HepG2 (cell line): ENCODE results near the gene ZNF620. TPM values are rescaled to one million over a fixed set of nuclear protein-coding genes. Genes with fewer than 3 reads are reported as not detected.

Experiments used
- AKNA ChIP-seq: sonication (generic); formaldehyde crosslinking; IDR thresholded peaks from 2 replicates; pipeline ENCODE4 v1.4.0; 2020; ENCODE audit warnings: missing genetic modification reagents, borderline replicate concordance
- ATAD3A ChIP-seq: sonication (generic); formaldehyde crosslinking; IDR thresholded peaks from 2 replicates; pipeline ENCODE4 v1.4.0; 2020; ENCODE audit warnings: missing genetic modification reagents
- BRF2 ChIP-seq: sonication (generic); formaldehyde crosslinking; IDR thresholded peaks from 2 replicates; pipeline ENCODE4 v1.8.1; 2022; ENCODE audit warnings: mild to moderate bottlenecking, missing genetic modification reagents
- DNMT3B ChIP-seq: conservative IDR thresholded peaks from 2 replicates; pipeline ENCODE4 v1.6.1; 2016; ENCODE audit warnings: missing biosample characterization, control low read depth
- IRX3 ChIP-seq: sonication (generic); formaldehyde crosslinking; IDR thresholded peaks from 2 replicates; pipeline ENCODE4 v1.8.1; 2023; ENCODE audit warnings: mild to moderate bottlenecking, low read depth, missing genetic modification reagents, borderline replicate concordance
- NFYC ChIP-seq: IDR thresholded peaks from 2 replicates; pipeline ENCODE4 v1.6.1; 2016; ENCODE audit warnings: missing genetic modification reagents, missing compliant biosample characterization
- NR2F6 ChIP-seq, 2 experiments: IDR thresholded peaks; 2 replicates each; pipeline ENCODE4 v1.6.1; 2016; ENCODE audit warnings: antibody characterized with exemption in 1 of 2, mild to moderate bottlenecking in 1 of 2
- PATZ1 ChIP-seq: sonication (generic); formaldehyde crosslinking; IDR thresholded peaks from 2 replicates; pipeline ENCODE4 v1.4.0; 2020; ENCODE audit warnings: missing genetic modification reagents
- SALL1 ChIP-seq: sonication (generic); formaldehyde crosslinking; IDR thresholded peaks from 2 replicates; pipeline ENCODE4 v1.8.0; 2022; ENCODE audit warnings: mild to moderate bottlenecking, missing genetic modification reagents
- SMYD3 ChIP-seq: sonication (generic); formaldehyde crosslinking; IDR thresholded peaks from 2 replicates; pipeline ENCODE4 v1.8.1; 2023; ENCODE audit warnings: mild to moderate bottlenecking, missing genetic modification reagents
- TFDP2 ChIP-seq: sonication (generic); formaldehyde crosslinking; IDR thresholded peaks from 2 replicates; pipeline ENCODE4 v1.4.0; 2020; ENCODE audit warnings: missing genetic modification reagents
- ZNF256 ChIP-seq: sonication (generic); formaldehyde crosslinking; conservative IDR thresholded peaks from 2 replicates; pipeline ENCODE4 v1.4.0; 2020; ENCODE audit warnings: missing genetic modification reagents
- ZNF574 ChIP-seq: sonication (generic); formaldehyde crosslinking; IDR thresholded peaks from 2 replicates; pipeline ENCODE4 v1.4.0; 2020; ENCODE audit warnings: missing genetic modification reagents
- ZNF644 ChIP-seq: IDR thresholded peaks from 2 replicates; pipeline ENCODE4 v1.6.1; 2016; ENCODE audit warnings: low read depth
- ZZZ3 ChIP-seq: sonication (generic); formaldehyde crosslinking; IDR thresholded peaks from 2 replicates; pipeline ENCODE4 v1.4.0; 2020; ENCODE audit warnings: missing genetic modification reagents, mild to moderate bottlenecking, borderline replicate concordance
- polyA plus RNA-seq, 8 experiments: library from polyadenylated mRNA; depleted of rRNA in 3 of 8; stranded (reverse) in 7 of 8; unstranded in 1 of 8; fragments of >200 nt; fragmentation: Illumina TruSeq in 4 of 8; extraction: Trizol in 4 of 8; gene quantifications; 2 replicates each; pipeline versions ENCODE4 v1.2.1 to v1.2.3, GENCODE V29; 2011 to 2016; ENCODE audit warnings: low read depth in 4 of 8, missing spikeins in 1 of 8, mixed read lengths in 1 of 8; ENCODE audit not compliant: insufficient read depth in 1 of 8
- total RNA-seq, 5 experiments: library from RNA; depleted of rRNA; stranded (reverse); fragments of >200 nt; fragmentation: Illumina TruSeq; extraction: Trizol; gene quantifications; 2 replicates each; pipeline ENCODE4 v1.2.3, GENCODE V29; 2016; ENCODE audit warnings: low read depth in 1 of 5

The ZNF620 gene
- total and polyA plus RNA-seq, 2 of the 13 experiments (the other 11 are each of a cell fraction or from before 2014, with no cell fraction given): 2.3 to 12.2 TPM

GRCh38 chr3:40524568-40525285 lies 18.9 kb downstream of the ZNF620 start, which contains the start of gene ZNF621 (continued):
- TF ChIP-seq DNMT3B (CRISPR knock-in tag) (no peak), NFYC (CRISPR knock-in tag) (no peak; the same call in 1 of the 2 replicates), PATZ1 (peak; percentile 74), ZNF574 (CRISPR knock-in tag) (peak; percentile 100), BRF2 (peak; percentile 80), AKNA (0 out of 2 replicates have a peak, but pooled peaks have one; percentile 69), ZZZ3 (CRISPR knock-in tag) (peak; percentile 69; the same call in 1 of the 2 replicates), IRX3 (CRISPR knock-in tag) (no peak), ZNF644 (CRISPR knock-in tag) (peak; percentile 40), ZNF256 (CRISPR knock-in tag) (0 out of 2 replicates have a peak, but pooled peaks have one; percentile 31), TFDP2 (peak; percentile 81), NR2F6 (IDR thresholded peaks at IDR 0.05) (no peak), NR2F6 (CRISPR knock-in tag; IDR thresholded peaks at IDR 0.05) (0 out of 2 replicates have a peak, but pooled peaks have one; percentile 26), ATAD3A (no peak), SMYD3 (CRISPR knock-in tag) (peak; percentile 74; the same call in 1 of the 2 replicates), SALL1 (CRISPR knock-in tag) (peak; percentile 82)
